Stimulated activated CD4-positive, alpha-beta T cell treated with anti-CD3 and anti-CD28 coated beads, Interleukin-12 subunit alpha, Interleukin-12 subunit beta, amount 100 ng/mL, for 4 hours (primary cell): ENCODE data around the gene MYO3A.
"Not testable (repeated sequence)": the region's sequence is repeated elsewhere in the genome, so short reads cannot be mapped to it uniquely, and the experiment has no call there.

Experiments used
- DNase-seq: peaks from one replicate; pipeline ENCODE4 v3.0.0-alpha.2; 2020

The MYO3A gene

GRCh38 chr10:26090026-26090425 lies 156.0 kb downstream of the MYO3A start:
- DNase-seq: no peak

GRCh38 chr10:26090762-26091161 lies 156.7 kb downstream of the MYO3A start:
- DNase-seq: no peak

GRCh38 chr10:26093229-26093628 lies 159.2 kb downstream of the MYO3A start:
- no peak for DNase-seq

GRCh38 chr10:26095781-26096180 lies 161.8 kb downstream of the MYO3A start:
- no peak for DNase-seq

- not testable (repeated sequence) for DNase-seq
Observed at GRCh38 chr10:26097549-26097948, 163.5 kb downstream of the MYO3A start.

GRCh38 chr10:26112532-26112931 lies 178.5 kb downstream of the MYO3A start:
- no peak for DNase-seq

GRCh38 chr10:26138613-26139012 lies 204.6 kb downstream of the MYO3A start:
- no peak for DNase-seq

GRCh38 chr10:26156019-26156418 lies 222.0 kb downstream of the MYO3A start:
- no peak for DNase-seq

- no peak for DNase-seq
Observed at GRCh38 chr10:26157734-26158133, 223.7 kb downstream of the MYO3A start.

- DNase-seq: no peak
Observed at GRCh38 chr10:26169466-26169865, 235.4 kb downstream of the MYO3A start.

GRCh38 chr10:26172131-26172530 lies 238.1 kb downstream of the MYO3A start:
- DNase-seq: no peak

GRCh38 chr10:26173837-26174236 lies 239.8 kb downstream of the MYO3A start:
- no peak for DNase-seq

- no peak for DNase-seq
Observed at GRCh38 chr10:26177341-26177740, 243.3 kb downstream of the MYO3A start.

- DNase-seq: no peak
Observed at GRCh38 chr10:26194275-26194674, 260.2 kb downstream of the MYO3A start.

GRCh38 chr10:26197248-26197647 lies 263.2 kb downstream of the MYO3A start:
- DNase-seq: no peak

GRCh38 chr10:26198119-26198518 lies 264.1 kb downstream of the MYO3A start:
- no peak for DNase-seq

GRCh38 chr10:26199841-26200240 lies 265.8 kb downstream of the MYO3A start:
- DNase-seq: no peak

GRCh38 chr10:26205223-26205622 lies 271.2 kb downstream of the MYO3A start:
- DNase-seq: no peak

GRCh38 chr10:26211781-26212444 lies 277.9 kb downstream of the MYO3A start:
- DNase-seq: no peak

GRCh38 chr10:26212511-26212910 lies 278.5 kb downstream of the MYO3A start:
- no peak for DNase-seq

- DNase-seq: no peak
Observed at GRCh38 chr10:26213157-26213800, 279.2 kb downstream of the MYO3A start.

- DNase-seq: no peak
Observed at GRCh38 chr10:26214004-26214403, 280.0 kb downstream of the MYO3A start.

- DNase-seq: no peak
Observed at GRCh38 chr10:26214551-26215395, 280.7 kb downstream of the MYO3A start.

GRCh38 chr10:26215396-26215934 lies 281.4 kb downstream of the MYO3A start:
- no peak for DNase-seq
